Measurements from ENCODE around the gene PKP1.
A peak's percentile ranks its signal among the peaks of the same experiment; 100 is the strongest.

Gene PKP1

GRCh38 chr1:201307231-201307630 lies 23.9 kb downstream of the PKP1 start:
- 75% methylated on average over 9 of the region's 9 CpGs for WGBS
- Histone ChIP-seq H2AFZ (ENCODE audit: low read depth, low read length) (no peak overlapping the region), H2BK120ac (ENCODE audit: low read depth, low read length) (no peak overlapping the region), H2BK5ac (ENCODE audit: low read depth, low read length, poor library complexity, severe bottlenecking) (no peak overlapping the region), H3K36me3 (ENCODE audit: control insufficient read depth in 1 of 2, insufficient read depth in 2 of 2, low read depth in 1 of 2, low read length in 2 of 2) (no peaks in the 10 kb centered on the region), H2BK12ac (ENCODE audit: low read length in 2 of 2) (no peak overlapping the region), H3K4ac (ENCODE audit: low read depth in 1 of 2, low read length in 2 of 2) (no peak overlapping the region), H3K23ac (ENCODE audit: low read length in 2 of 2) (no peak overlapping the region), H2AK5ac (ENCODE audit: low read length, severe bottlenecking) (no peak overlapping the region), H3K4me1 (ENCODE audit: control insufficient read depth, insufficient read depth, low read depth, low read length) (peaks cover 3% of the 10 kb centered on the region), H3K79me1 (replicated peaks; ENCODE audit: low read length, poor library complexity, severe bottlenecking) (no peaks in the 10 kb centered on the region), H4K91ac (ENCODE audit: low read length) (no peak overlapping the region), H3K9ac (ENCODE audit: low read length) (no peak overlapping the region), H3K27ac (ENCODE audit: low read length, poor library complexity, severe bottlenecking) (no peak overlapping the region), H2BK15ac (ENCODE audit: low read depth, poor library complexity, severe bottlenecking) (no peak overlapping the region), H3K4me3 (ENCODE audit: insufficient read depth in 1 of 2, low read depth in 1 of 2, low read length in 2 of 2) (no peak overlapping the region), H4K8ac (ENCODE audit: low read length) (no peak overlapping the region), H3K14ac (ENCODE audit: low read length in 2 of 2) (no peak overlapping the region), H3K18ac (ENCODE audit: low read depth in 1 of 2, low read length in 2 of 2) (no peak overlapping the region), H3K4me2 (ENCODE audit: low read length, poor library complexity, severe bottlenecking) (no peak overlapping the region), H3K9me3 (ENCODE audit: control insufficient read depth, low read length) (no peaks in the 10 kb centered on the region), H3K27me3 (ENCODE audit: control insufficient read depth in 1 of 2, insufficient read depth in 1 of 2, low read length in 2 of 2) (peaks cover 62 to 87% of the 10 kb centered on the region in 2 experiments)
- no peak for DNase-seq

GRCh38 chr1:201307760-201308499 lies 24.6 kb downstream of the PKP1 start:
- Histone ChIP-seq H3K9ac (ENCODE audit: low read length) (no peak overlapping the region), H4K91ac (ENCODE audit: low read length) (no peak overlapping the region), H3K23ac (ENCODE audit: low read length in 2 of 2) (no peak overlapping the region), H2BK15ac (ENCODE audit: low read depth, poor library complexity, severe bottlenecking) (no peak overlapping the region), H2AFZ (ENCODE audit: low read depth, low read length) (no peak overlapping the region), H3K4ac (ENCODE audit: low read depth in 1 of 2, low read length in 2 of 2) (no peak overlapping the region), H3K9me3 (ENCODE audit: control insufficient read depth, low read length) (no peaks in the 10 kb centered on the region), H3K4me3 (ENCODE audit: insufficient read depth in 1 of 2, low read depth in 1 of 2, low read length in 2 of 2) (no peak overlapping the region), H2BK120ac (ENCODE audit: low read depth, low read length) (no peak overlapping the region), H2BK12ac (ENCODE audit: low read length in 2 of 2) (no peak overlapping the region), H3K27me3 (ENCODE audit: control insufficient read depth in 1 of 2, insufficient read depth in 1 of 2, low read length in 2 of 2) (peaks cover 68 to 85% of the 10 kb centered on the region in 2 experiments), H4K8ac (ENCODE audit: low read length) (no peak overlapping the region), H3K79me1 (replicated peaks; ENCODE audit: low read length, poor library complexity, severe bottlenecking) (no peaks in the 10 kb centered on the region), H3K4me2 (ENCODE audit: low read length, poor library complexity, severe bottlenecking) (no peak overlapping the region), H2BK5ac (ENCODE audit: low read depth, low read length, poor library complexity, severe bottlenecking) (no peak overlapping the region), H3K4me1 (ENCODE audit: control insufficient read depth, insufficient read depth, low read depth, low read length) (peaks cover 3% of the 10 kb centered on the region), H3K27ac (ENCODE audit: low read length, poor library complexity, severe bottlenecking) (no peak overlapping the region), H3K18ac (ENCODE audit: low read depth in 1 of 2, low read length in 2 of 2) (no peak overlapping the region), H3K36me3 (ENCODE audit: control insufficient read depth in 1 of 2, insufficient read depth in 2 of 2, low read depth in 1 of 2, low read length in 2 of 2) (no peaks in the 10 kb centered on the region), H3K14ac (ENCODE audit: low read length in 2 of 2) (no peak overlapping the region), H2AK5ac (ENCODE audit: low read length, severe bottlenecking) (no peak overlapping the region)
- no peak for DNase-seq
- WGBS, result 92% methylated on average over 11 of the region's 11 CpGs

GRCh38 chr1:201309416-201309815 lies 26.1 kb downstream of the PKP1 start:
- H3K36me3 ChIP-seq (ENCODE audit: control insufficient read depth in 1 of 2, insufficient read depth in 2 of 2, low read depth in 1 of 2, low read length in 2 of 2), result no peaks in the 10 kb centered on the region
- DNase-seq, result peak; percentile 24
- no peak overlapping the region for H2BK120ac ChIP-seq (ENCODE audit: low read depth, low read length)
- no peak overlapping the region for H3K4me3 ChIP-seq (ENCODE audit: insufficient read depth in 1 of 2, low read depth in 1 of 2, low read length in 2 of 2)
- H4K8ac ChIP-seq (ENCODE audit: low read length), result no peak overlapping the region
- no peak overlapping the region for H2BK5ac ChIP-seq (ENCODE audit: low read depth, low read length, poor library complexity, severe bottlenecking)
- no peak overlapping the region for H3K14ac ChIP-seq (ENCODE audit: low read length in 2 of 2)
- H3K79me1 ChIP-seq (replicated peaks; ENCODE audit: low read length, poor library complexity, severe bottlenecking), result no peaks in the 10 kb centered on the region
- peaks cover 71 to 81% of the 10 kb centered on the region in 2 experiments for H3K27me3 ChIP-seq (ENCODE audit: control insufficient read depth in 1 of 2, insufficient read depth in 1 of 2, low read length in 2 of 2)
- no peak overlapping the region for H3K27ac ChIP-seq (ENCODE audit: low read length, poor library complexity, severe bottlenecking)
- no peak overlapping the region for H3K4ac ChIP-seq (ENCODE audit: low read depth in 1 of 2, low read length in 2 of 2)
- H3K23ac ChIP-seq (ENCODE audit: low read length in 2 of 2), result no peak overlapping the region
- no peak overlapping the region for H2BK12ac ChIP-seq (ENCODE audit: low read length in 2 of 2)
- H4K91ac ChIP-seq (ENCODE audit: low read length), result no peak overlapping the region
- H2AK5ac ChIP-seq (ENCODE audit: low read length, severe bottlenecking), result no peak overlapping the region
- peaks cover 3% of the 10 kb centered on the region for H3K4me1 ChIP-seq (ENCODE audit: control insufficient read depth, insufficient read depth, low read depth, low read length)
- WGBS, result 2% methylated on average over 9 of the region's 9 CpGs
- H3K9ac ChIP-seq (ENCODE audit: low read length), result no peak overlapping the region
- no peak overlapping the region for H2AFZ ChIP-seq (ENCODE audit: low read depth, low read length)
- H2BK15ac ChIP-seq (ENCODE audit: low read depth, poor library complexity, severe bottlenecking), result no peak overlapping the region
- no peak overlapping the region for H3K4me2 ChIP-seq (ENCODE audit: low read length, poor library complexity, severe bottlenecking)
- H3K18ac ChIP-seq (ENCODE audit: low read depth in 1 of 2, low read length in 2 of 2), result no peak overlapping the region
- H3K9me3 ChIP-seq (ENCODE audit: control insufficient read depth, low read length), result no peaks in the 10 kb centered on the region

GRCh38 chr1:201310251-201310985 lies 27.1 kb downstream of the PKP1 start:
- no peak overlapping the region for H3K27ac ChIP-seq (ENCODE audit: low read length, poor library complexity, severe bottlenecking)

More at GRCh38 chr1:201310251-201310985, 27.1 kb downstream of the PKP1 start:
- no peak overlapping the region for H3K4ac ChIP-seq (ENCODE audit: low read depth in 1 of 2, low read length in 2 of 2)
- H3K23ac ChIP-seq (ENCODE audit: low read length in 2 of 2), result no peak overlapping the region
- no peak overlapping the region for H2AK5ac ChIP-seq (ENCODE audit: low read length, severe bottlenecking)
- H4K91ac ChIP-seq (ENCODE audit: low read length), result no peak overlapping the region
- H4K8ac ChIP-seq (ENCODE audit: low read length), result no peak overlapping the region
- no peak overlapping the region for H2AFZ ChIP-seq (ENCODE audit: low read depth, low read length)
- no peaks in the 10 kb centered on the region for H3K79me1 ChIP-seq (replicated peaks; ENCODE audit: low read length, poor library complexity, severe bottlenecking)
- no peak for DNase-seq
- H2BK15ac ChIP-seq (ENCODE audit: low read depth, poor library complexity, severe bottlenecking), result no peak overlapping the region
- H3K9me3 ChIP-seq (ENCODE audit: control insufficient read depth, low read length), result no peaks in the 10 kb centered on the region
- H3K9ac ChIP-seq (ENCODE audit: low read length), result no peak overlapping the region
- no peak overlapping the region for H3K18ac ChIP-seq (ENCODE audit: low read depth in 1 of 2, low read length in 2 of 2)
- no peaks in the 10 kb centered on the region for H3K36me3 ChIP-seq (ENCODE audit: control insufficient read depth in 1 of 2, insufficient read depth in 2 of 2, low read depth in 1 of 2, low read length in 2 of 2)
- no peak overlapping the region for H2BK5ac ChIP-seq (ENCODE audit: low read depth, low read length, poor library complexity, severe bottlenecking)
- no peak overlapping the region for H3K4me3 ChIP-seq (ENCODE audit: insufficient read depth in 1 of 2, low read depth in 1 of 2, low read length in 2 of 2)
- WGBS, result 67% methylated on average over 7 of the region's 7 CpGs
- H3K4me1 ChIP-seq (ENCODE audit: control insufficient read depth, insufficient read depth, low read depth, low read length), result peaks cover 3% of the 10 kb centered on the region
- no peak overlapping the region for H3K4me2 ChIP-seq (ENCODE audit: low read length, poor library complexity, severe bottlenecking)
- peak overlapping the region in 1 of 2 experiments; percentile 36 for H3K14ac ChIP-seq (ENCODE audit: low read length in 2 of 2)
- peaks cover 71 to 77% of the 10 kb centered on the region in 2 experiments for H3K27me3 ChIP-seq (ENCODE audit: control insufficient read depth in 1 of 2, insufficient read depth in 1 of 2, low read length in 2 of 2)
- no peak overlapping the region for H2BK12ac ChIP-seq (ENCODE audit: low read length in 2 of 2)
- H2BK120ac ChIP-seq (ENCODE audit: low read depth, low read length), result no peak overlapping the region
